Osteoblast (primary cell): ENCODE measurements around the gene ZSCAN25. TPM values are rescaled to one million over a fixed set of nuclear protein-coding genes. Genes with fewer than 3 reads are reported as not detected.

Experiments
- DNase-seq: peaks from one replicate; pipeline ENCODE4 v3.0.0; 2011; ENCODE audit warnings: low spot score, mixed read lengths; ENCODE audit not compliant: insufficient read length; ENCODE audit errors: missing footprints
- H2AFZ ChIP-seq: 2 replicates; pipeline ENCODE4 v1.6.0; 2011; ENCODE audit warnings: mild to moderate bottlenecking, low read length
- H3K27ac ChIP-seq: 2 replicates; pipeline ENCODE4 v1.5.1; 2011; ENCODE audit warnings: mild to moderate bottlenecking, low read depth, low read length, moderate library complexity
- H3K27me3 ChIP-seq: 2 replicates; pipeline ENCODE4 v1.6.0; 2012; ENCODE audit warnings: mild to moderate bottlenecking, control low read depth, inconsistent platforms, low read length, moderate library complexity; ENCODE audit not compliant: insufficient read depth
- H3K36me3 ChIP-seq: 2 replicates; pipeline ENCODE4 v1.5.1; 2011; ENCODE audit warnings: mild to moderate bottlenecking, low read length, control low read depth, moderate library complexity; ENCODE audit not compliant: insufficient read depth
- H3K4me1 ChIP-seq: 2 replicates; pipeline ENCODE4 v1.5.1; 2011; ENCODE audit warnings: mild to moderate bottlenecking, low read length, control low read depth, moderate library complexity; ENCODE audit not compliant: insufficient read depth
- H3K4me2 ChIP-seq: 2 replicates; pipeline ENCODE4 v1.6.0; 2011; ENCODE audit warnings: mild to moderate bottlenecking, low read length; ENCODE audit not compliant: insufficient read depth
- H3K4me3 ChIP-seq: fragments of 200-600 bp; sonication (generic); 3 replicates; pipeline ENCODE4 v1.5.1; 2012; ENCODE audit warnings: mild to moderate bottlenecking, low read length, inconsistent platforms; ENCODE audit not compliant: insufficient read depth
- H3K79me2 ChIP-seq: 2 replicates; pipeline ENCODE4 v1.6.0; 2012; ENCODE audit warnings: mild to moderate bottlenecking, low read length, control low read depth, inconsistent platforms; ENCODE audit not compliant: insufficient read depth
- H3K9me3 ChIP-seq: 2 replicates; pipeline ENCODE4 v1.5.1; 2011; ENCODE audit warnings: low read depth, low read length, control low read depth
- H4K20me1 ChIP-seq: 2 replicates; pipeline ENCODE4 v1.6.0; 2012; ENCODE audit warnings: mild to moderate bottlenecking, low read length, control low read depth; ENCODE audit not compliant: insufficient read depth
- total RNA-seq: library from RNA; depleted of rRNA; stranded (reverse); fragments of >200 nt; gene quantifications from 2 replicates; pipeline ENCODE4 v1.2.3, GENCODE V29; 2012
- TF ChIP-seq, protein P1 (sequence below): IDR thresholded peaks from 2 replicates; pipeline ENCODE4 v1.5.1; 2011; ENCODE audit warnings: mild to moderate bottlenecking, low read depth, low read length, moderate library complexity; ENCODE audit errors: extremely low read depth

The ZSCAN25 gene
- total RNA-seq, 1 donor = 11.9 TPM

DNA sequence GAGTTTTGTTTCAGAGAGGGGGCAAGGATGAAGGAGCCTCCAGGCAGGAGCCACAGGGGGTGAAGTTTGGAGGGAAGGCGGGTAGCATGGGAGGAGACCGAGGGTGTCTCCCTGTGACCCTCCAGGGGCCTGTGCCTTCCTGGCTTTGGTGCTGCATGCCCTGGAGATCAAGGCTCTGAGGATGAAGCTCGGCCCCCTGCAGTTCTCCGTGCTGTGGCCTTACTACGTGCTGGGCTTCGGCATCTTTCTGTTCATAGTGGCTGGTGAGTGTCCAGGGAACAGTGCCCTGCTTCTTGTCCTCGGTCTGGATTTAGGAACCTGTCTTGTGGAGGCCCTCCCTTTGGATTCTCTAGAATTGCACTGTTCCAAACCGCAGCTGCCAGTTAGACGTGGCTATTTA lies 9.2 kb upstream of the ZSCAN25 start:
- Histone ChIP-seq H3K27me3 (no peaks in the 10 kb centered on the region), H3K36me3 (no peaks in the 10 kb centered on the region), H3K4me2 (no peak overlapping the region), H3K9me3 (no peaks in the 10 kb centered on the region), H3K4me3 (no peak overlapping the region), H4K20me1 (no peaks in the 10 kb centered on the region), H3K4me1 (no peaks in the 10 kb centered on the region), H3K79me2 (no peaks in the 10 kb centered on the region), H2AFZ (no peak overlapping the region), H3K27ac (no peak overlapping the region)
- TF ChIP-seq, protein P1, sequence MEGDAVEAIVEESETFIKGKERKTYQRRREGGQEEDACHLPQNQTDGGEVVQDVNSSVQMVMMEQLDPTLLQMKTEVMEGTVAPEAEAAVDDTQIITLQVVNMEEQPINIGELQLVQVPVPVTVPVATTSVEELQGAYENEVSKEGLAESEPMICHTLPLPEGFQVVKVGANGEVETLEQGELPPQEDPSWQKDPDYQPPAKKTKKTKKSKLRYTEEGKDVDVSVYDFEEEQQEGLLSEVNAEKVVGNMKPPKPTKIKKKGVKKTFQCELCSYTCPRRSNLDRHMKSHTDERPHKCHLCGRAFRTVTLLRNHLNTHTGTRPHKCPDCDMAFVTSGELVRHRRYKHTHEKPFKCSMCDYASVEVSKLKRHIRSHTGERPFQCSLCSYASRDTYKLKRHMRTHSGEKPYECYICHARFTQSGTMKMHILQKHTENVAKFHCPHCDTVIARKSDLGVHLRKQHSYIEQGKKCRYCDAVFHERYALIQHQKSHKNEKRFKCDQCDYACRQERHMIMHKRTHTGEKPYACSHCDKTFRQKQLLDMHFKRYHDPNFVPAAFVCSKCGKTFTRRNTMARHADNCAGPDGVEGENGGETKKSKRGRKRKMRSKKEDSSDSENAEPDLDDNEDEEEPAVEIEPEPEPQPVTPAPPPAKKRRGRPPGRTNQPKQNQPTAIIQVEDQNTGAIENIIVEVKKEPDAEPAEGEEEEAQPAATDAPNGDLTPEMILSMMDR = no peak
- no peak for DNase-seq

DNA sequence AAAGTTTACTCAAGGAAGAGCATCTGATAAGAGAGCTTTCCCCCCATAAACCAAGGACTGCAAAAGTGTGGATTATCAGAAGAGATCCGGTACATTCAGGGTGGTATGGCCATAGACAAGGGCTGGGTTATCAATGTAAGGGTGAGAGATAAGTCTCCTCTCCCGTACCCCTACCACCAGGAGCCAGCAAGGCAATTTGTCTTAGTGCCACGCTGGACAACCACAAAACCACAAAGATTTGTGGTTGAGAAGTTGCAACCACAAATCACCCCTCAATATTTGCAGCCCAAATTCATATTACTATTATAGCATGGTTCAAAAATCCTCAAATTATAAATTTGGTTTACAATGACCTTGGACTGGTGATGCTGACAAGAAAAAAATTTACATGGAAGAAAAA lies 2.3 kb upstream of the ZSCAN25 start:
- H3K4me1 ChIP-seq = peaks cover 10% of the 10 kb centered on the region
- no peak overlapping the region for H3K27ac ChIP-seq
- no peaks in the 10 kb centered on the region for H3K9me3 ChIP-seq
- H3K4me2 ChIP-seq = no peak overlapping the region
- H3K4me3 ChIP-seq = no peak overlapping the region
- TF ChIP-seq, protein P1 = no peak
- peaks cover 26% of the 10 kb centered on the region for H3K79me2 ChIP-seq
- no peak overlapping the region for H2AFZ ChIP-seq
- H3K36me3 ChIP-seq = peaks cover 8% of the 10 kb centered on the region
- H4K20me1 ChIP-seq = peaks cover 5% of the 10 kb centered on the region
- H3K27me3 ChIP-seq = no peaks in the 10 kb centered on the region
- DNase-seq = no peak

DNA sequence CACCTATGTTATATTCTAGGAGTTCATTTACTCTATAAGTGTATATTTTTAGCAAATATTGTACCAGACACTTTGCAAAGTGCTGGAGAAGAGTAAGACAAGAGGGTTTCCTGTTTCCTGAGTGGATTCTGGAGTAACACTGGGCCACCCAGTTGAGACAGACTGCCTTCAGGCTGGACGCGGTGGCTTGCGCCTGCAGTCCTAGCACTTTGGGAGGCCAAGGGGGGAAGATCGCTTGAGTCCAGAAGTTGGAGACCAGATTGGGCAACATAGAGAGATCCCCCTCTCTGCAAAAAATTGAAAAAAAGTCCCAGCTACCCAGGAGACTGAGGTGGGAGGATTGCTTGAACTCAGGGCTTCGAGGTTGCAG lies 772 bp upstream of the ZSCAN25 start:
- Histone ChIP-seq H3K4me1 (peaks cover 10% of the 10 kb centered on the region), H2AFZ (peak overlapping the region; percentile 100), H3K79me2 (peaks cover 29% of the 10 kb centered on the region), H3K4me3 (peak overlapping the region; percentile 79), H3K9me3 (no peaks in the 10 kb centered on the region), H3K4me2 (peak overlapping the region; percentile 88), H3K36me3 (peaks cover 20% of the 10 kb centered on the region), H3K27me3 (no peaks in the 10 kb centered on the region), H3K27ac (peak overlapping the region; percentile 83), H4K20me1 (peaks cover 5% of the 10 kb centered on the region)
- TF ChIP-seq, protein P1 = no peak
- DNase-seq = no peak

DNA sequence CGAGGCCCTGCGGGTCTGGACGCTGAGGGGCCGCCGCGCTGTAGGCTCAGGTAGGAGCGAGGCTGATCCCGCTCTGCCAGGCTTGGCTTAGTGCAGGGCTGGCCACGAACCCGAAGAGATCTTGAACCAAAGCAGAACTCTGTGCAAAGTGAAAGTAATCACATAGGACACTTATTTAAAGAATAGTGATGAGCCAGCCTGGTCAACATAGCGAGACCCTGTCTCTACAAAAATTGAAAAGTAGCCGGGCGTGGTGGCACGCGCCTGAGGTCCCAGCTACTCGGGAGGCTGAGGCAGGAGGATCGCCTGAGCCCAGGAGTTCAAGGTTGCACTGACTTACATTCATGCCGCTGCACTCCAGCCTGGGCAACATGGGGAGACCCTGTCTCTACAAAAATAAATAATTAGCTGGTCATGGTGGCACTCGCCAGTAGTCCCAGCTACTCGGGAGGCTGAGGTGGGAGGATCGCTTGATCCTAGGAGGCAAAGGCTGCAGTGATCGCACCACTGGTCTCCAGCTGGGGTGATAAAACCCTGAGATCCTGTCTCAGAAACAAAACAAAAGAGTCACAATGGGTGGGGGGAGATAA lies 541 bp downstream of the ZSCAN25 start:
- peaks cover 31% of the 10 kb centered on the region for H3K79me2 ChIP-seq
- H3K27me3 ChIP-seq = no peaks in the 10 kb centered on the region
- H3K4me2 ChIP-seq = peak overlapping the region; percentile 88
- TF ChIP-seq, protein P1 = no peak
- H2AFZ ChIP-seq = peak overlapping the region; percentile 100
- peak overlapping the region; percentile 83 for H3K27ac ChIP-seq
- peak overlapping the region; percentile 79 for H3K4me3 ChIP-seq
- peaks cover 10% of the 10 kb centered on the region for H3K4me1 ChIP-seq
- H3K36me3 ChIP-seq = peaks cover 29% of the 10 kb centered on the region
- peaks cover 7% of the 10 kb centered on the region for H4K20me1 ChIP-seq
- H3K9me3 ChIP-seq = no peaks in the 10 kb centered on the region
- no peak for DNase-seq
